SK-N-SH treated with all-trans-retinoic acid at 6 μM for 48 hours (cell line): ENCODE results near the gene TRIM50.

Experiments
- ATAC-seq: fragments of 200-7000 bp; cut with Tn5 transposase; 3 replicates; pipeline ENCODE4 v1.9.1; 2020; ENCODE audit warnings: mild to moderate bottlenecking, moderate library complexity
- ARNTL ChIP-seq: fragments of 450-650 bp; formaldehyde crosslinking; IDR thresholded peaks from 2 replicates; pipeline ENCODE4 v1.5.0; 2020; ENCODE audit warnings: low read depth, mild to moderate bottlenecking, moderate library complexity, borderline replicate concordance
- BACH2 ChIP-seq: fragments of 250-450 bp; sonication (Bioruptor Pico); IDR thresholded peaks from 2 replicates; pipeline ENCODE4 v1.9.0; 2021; ENCODE audit warnings: mild to moderate bottlenecking, borderline replicate concordance
- CREB5 ChIP-seq: fragments of 250-450 bp; sonication (Bioruptor Pico); IDR thresholded peaks from 2 replicates; pipeline ENCODE4 v1.5.1; 2020; ENCODE audit warnings: low read depth, mild to moderate bottlenecking, moderate library complexity
- CSDC2 ChIP-seq: fragments of 250-450 bp; sonication (Bioruptor Pico); IDR thresholded peaks from 2 replicates; pipeline ENCODE4 v1.5.0; 2020; ENCODE audit warnings: mild to moderate bottlenecking, moderate library complexity
- ESRRG ChIP-seq: fragments of 250-450 bp; sonication (Bioruptor Pico); IDR thresholded peaks from 2 replicates; pipeline ENCODE4 v1.6.1; 2021; ENCODE audit warnings: mild to moderate bottlenecking
- GLIS3 ChIP-seq: fragments of 250-450 bp; sonication (Bioruptor Pico); IDR thresholded peaks from 2 replicates; pipeline ENCODE4 v1.5.0; 2020; ENCODE audit warnings: mild to moderate bottlenecking, moderate library complexity
- ISL1 ChIP-seq: fragments of 250-450 bp; sonication (Bioruptor Pico); IDR thresholded peaks from 2 replicates; pipeline ENCODE4 v2.1.2; 2022; ENCODE audit warnings: mild to moderate bottlenecking, moderate library complexity
- OSR1 ChIP-seq: fragments of 250-450 bp; sonication (Bioruptor Pico); IDR thresholded peaks from 2 replicates; pipeline ENCODE4 v1.8.0; 2022; ENCODE audit warnings: moderate library complexity, mild to moderate bottlenecking, inconsistent platforms
- PATZ1 ChIP-seq: fragments of 250-450 bp; sonication (Bioruptor Pico); IDR thresholded peaks from 2 replicates; pipeline ENCODE4 v1.8.0; 2020; ENCODE audit warnings: mild to moderate bottlenecking, moderate library complexity, borderline replicate concordance
- POU6F1 ChIP-seq: fragments of 250-450 bp; sonication (Bioruptor Pico); IDR thresholded peaks from 2 replicates; pipeline ENCODE4 v1.8.0; 2021; ENCODE audit warnings: low read depth, mild to moderate bottlenecking, moderate library complexity, borderline replicate concordance
- PPARA ChIP-seq: fragments of 250-450 bp; sonication (Bioruptor Pico); IDR thresholded peaks from 2 replicates; pipeline ENCODE4 v1.5.0; 2020; ENCODE audit warnings: mild to moderate bottlenecking, borderline replicate concordance
- RARB ChIP-seq: fragments of 250-450 bp; sonication (Bioruptor Pico); IDR thresholded peaks from 2 replicates; pipeline ENCODE4 v1.8.0; 2021; ENCODE audit warnings: mild to moderate bottlenecking, moderate library complexity
- SNAI2 ChIP-seq: fragments of 250-450 bp; sonication (Bioruptor Pico); IDR thresholded peaks from 2 replicates; pipeline ENCODE4 v1.5.0; 2020; ENCODE audit warnings: mild to moderate bottlenecking, moderate library complexity
- TCF4 ChIP-seq: fragments of 250-450 bp; sonication (Bioruptor Pico); IDR thresholded peaks from 2 replicates; pipeline ENCODE4 v1.8.0; 2021; ENCODE audit warnings: mild to moderate bottlenecking, moderate library complexity, borderline replicate concordance
- TOX ChIP-seq: fragments of 250-450 bp; sonication (Bioruptor Pico); IDR thresholded peaks from 2 replicates; pipeline ENCODE4 v1.8.0; 2021; ENCODE audit warnings: mild to moderate bottlenecking, moderate library complexity, borderline replicate concordance
- ZC3H10 ChIP-seq: fragments of 250-450 bp; sonication (Bioruptor Pico); IDR thresholded peaks from 2 replicates; pipeline ENCODE4 v1.5.1; 2021; ENCODE audit warnings: mild to moderate bottlenecking, moderate library complexity
- ZFP3 ChIP-seq: fragments of 250-450 bp; sonication (Bioruptor Pico); IDR thresholded peaks from 2 replicates; pipeline ENCODE4 v1.5.0; 2020; ENCODE audit warnings: mild to moderate bottlenecking, moderate library complexity
- ZFP30 ChIP-seq: fragments of 450-650 bp; formaldehyde crosslinking; IDR thresholded peaks from 2 replicates; pipeline ENCODE4 v1.5.0; 2022; ENCODE audit warnings: mild to moderate bottlenecking, moderate library complexity
- ZNF565 ChIP-seq: fragments of 450-650 bp; formaldehyde crosslinking; conservative IDR thresholded peaks from 2 replicates; pipeline ENCODE4 v1.5.0; 2020; ENCODE audit warnings: low read depth, mild to moderate bottlenecking, moderate library complexity
- ZNF70 ChIP-seq: fragments of 450-650 bp; formaldehyde crosslinking; IDR thresholded peaks from 2 replicates; pipeline ENCODE4 v1.5.0; 2020; ENCODE audit warnings: mild to moderate bottlenecking, moderate library complexity
- ZNF8 ChIP-seq: fragments of 450-650 bp; formaldehyde crosslinking; IDR thresholded peaks from 2 replicates; pipeline ENCODE4 v1.5.0; 2020; ENCODE audit warnings: mild to moderate bottlenecking, moderate library complexity
- TF ChIP-seq, protein P1 (sequence below): fragments of 250-450 bp; sonication (Bioruptor Pico); IDR thresholded peaks from 2 replicates; pipeline ENCODE4 v1.5.0; 2020; ENCODE audit warnings: mild to moderate bottlenecking, moderate library complexity
- TF ChIP-seq, protein P2 (sequence below): fragments of 250-450 bp; sonication (Bioruptor Pico); IDR thresholded peaks from 2 replicates; pipeline ENCODE4 v1.5.1; 2021; ENCODE audit warnings: mild to moderate bottlenecking, moderate library complexity

Gene TRIM50

DNA sequence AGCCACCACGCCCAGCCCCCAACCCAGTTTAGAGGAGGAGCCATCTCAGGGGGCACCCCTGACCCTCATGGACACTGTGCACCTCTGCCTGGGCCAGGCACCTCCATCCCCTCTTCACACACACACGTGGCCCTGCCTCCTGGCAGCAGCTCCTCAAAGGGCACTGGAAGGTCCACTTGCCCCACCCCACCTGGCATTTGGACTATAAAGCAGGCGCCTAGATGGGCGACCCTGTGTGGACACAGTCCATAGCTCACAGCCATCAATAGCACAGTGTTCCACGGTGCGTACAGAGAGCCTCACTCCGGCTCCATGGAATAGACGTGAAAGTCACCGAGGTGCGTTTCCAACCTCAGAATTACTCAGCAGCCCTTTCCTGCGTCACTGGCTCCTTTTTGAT, 41.1 kb upstream of the TRIM50 start:
- no peak for ATAC-seq
- TF ChIP-seq ZNF70 (CRISPR knock-in tag): no peak
- TF ChIP-seq ZC3H10 (CRISPR knock-in tag): no peak
- no peak for TF ChIP-seq BACH2 (CRISPR knock-in tag)
- no peak for TF ChIP-seq TOX (CRISPR knock-in tag)
- no peak for TF ChIP-seq SNAI2 (CRISPR knock-in tag)
- TF ChIP-seq PATZ1 (CRISPR knock-in tag): no peak
- no peak for TF ChIP-seq PPARA (CRISPR knock-in tag)
- TF ChIP-seq POU6F1: no peak
- no peak for TF ChIP-seq ZNF565 (CRISPR knock-in tag)
- TF ChIP-seq RARB: no peak
- no peak for TF ChIP-seq ZNF8 (CRISPR knock-in tag)
- TF ChIP-seq, protein P1, sequence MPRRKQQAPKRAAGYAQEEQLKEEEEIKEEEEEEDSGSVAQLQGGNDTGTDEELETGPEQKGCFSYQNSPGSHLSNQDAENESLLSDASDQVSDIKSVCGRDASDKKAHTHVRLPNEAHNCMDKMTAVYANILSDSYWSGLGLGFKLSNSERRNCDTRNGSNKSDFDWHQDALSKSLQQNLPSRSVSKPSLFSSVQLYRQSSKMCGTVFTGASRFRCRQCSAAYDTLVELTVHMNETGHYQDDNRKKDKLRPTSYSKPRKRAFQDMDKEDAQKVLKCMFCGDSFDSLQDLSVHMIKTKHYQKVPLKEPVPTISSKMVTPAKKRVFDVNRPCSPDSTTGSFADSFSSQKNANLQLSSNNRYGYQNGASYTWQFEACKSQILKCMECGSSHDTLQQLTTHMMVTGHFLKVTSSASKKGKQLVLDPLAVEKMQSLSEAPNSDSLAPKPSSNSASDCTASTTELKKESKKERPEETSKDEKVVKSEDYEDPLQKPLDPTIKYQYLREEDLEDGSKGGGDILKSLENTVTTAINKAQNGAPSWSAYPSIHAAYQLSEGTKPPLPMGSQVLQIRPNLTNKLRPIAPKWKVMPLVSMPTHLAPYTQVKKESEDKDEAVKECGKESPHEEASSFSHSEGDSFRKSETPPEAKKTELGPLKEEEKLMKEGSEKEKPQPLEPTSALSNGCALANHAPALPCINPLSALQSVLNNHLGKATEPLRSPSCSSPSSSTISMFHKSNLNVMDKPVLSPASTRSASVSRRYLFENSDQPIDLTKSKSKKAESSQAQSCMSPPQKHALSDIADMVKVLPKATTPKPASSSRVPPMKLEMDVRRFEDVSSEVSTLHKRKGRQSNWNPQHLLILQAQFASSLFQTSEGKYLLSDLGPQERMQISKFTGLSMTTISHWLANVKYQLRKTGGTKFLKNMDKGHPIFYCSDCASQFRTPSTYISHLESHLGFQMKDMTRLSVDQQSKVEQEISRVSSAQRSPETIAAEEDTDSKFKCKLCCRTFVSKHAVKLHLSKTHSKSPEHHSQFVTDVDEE (CRISPR knock-in tag): no peak
- TF ChIP-seq, protein P2, sequence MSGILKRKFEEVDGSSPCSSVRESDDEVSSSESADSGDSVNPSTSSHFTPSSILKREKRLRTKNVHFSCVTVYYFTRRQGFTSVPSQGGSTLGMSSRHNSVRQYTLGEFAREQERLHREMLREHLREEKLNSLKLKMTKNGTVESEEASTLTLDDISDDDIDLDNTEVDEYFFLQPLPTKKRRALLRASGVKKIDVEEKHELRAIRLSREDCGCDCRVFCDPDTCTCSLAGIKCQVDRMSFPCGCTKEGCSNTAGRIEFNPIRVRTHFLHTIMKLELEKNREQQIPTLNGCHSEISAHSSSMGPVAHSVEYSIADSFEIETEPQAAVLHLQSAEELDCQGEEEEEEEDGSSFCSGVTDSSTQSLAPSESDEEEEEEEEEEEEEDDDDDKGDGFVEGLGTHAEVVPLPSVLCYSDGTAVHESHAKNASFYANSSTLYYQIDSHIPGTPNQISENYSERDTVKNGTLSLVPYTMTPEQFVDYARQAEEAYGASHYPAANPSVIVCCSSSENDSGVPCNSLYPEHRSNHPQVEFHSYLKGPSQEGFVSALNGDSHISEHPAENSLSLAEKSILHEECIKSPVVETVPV (CRISPR knock-in tag): no peak
- TF ChIP-seq ESRRG (CRISPR knock-in tag): no peak
- no peak for TF ChIP-seq ZFP3 (CRISPR knock-in tag)
- no peak for TF ChIP-seq CREB5 (CRISPR knock-in tag)
- no peak for TF ChIP-seq TCF4 (CRISPR knock-in tag)
- TF ChIP-seq ISL1 (CRISPR knock-in tag): no peak
- no peak for TF ChIP-seq ARNTL (CRISPR knock-in tag)

- TF ChIP-seq GLIS3 (no peak), ISL1 (CRISPR knock-in tag) (no peak), ZFP3 (CRISPR knock-in tag) (no peak), ESRRG (CRISPR knock-in tag) (no peak), ZNF8 (CRISPR knock-in tag) (no peak)
- TF ChIP-seq, all 23 proteins: peak for 0
- ATAC-seq: no peak
These were observed 39.1 kb upstream of the TRIM50 start for GRCh38 chr7:73366990-73367389.

GRCh38 chr7:73366127-73366526, 38.2 kb upstream of the TRIM50 start:
- no peak for ATAC-seq
- TF ChIP-seq BACH2 (CRISPR knock-in tag) (no peak), GLIS3 (no peak), PATZ1 (CRISPR knock-in tag) (no peak), ARNTL (CRISPR knock-in tag) (no peak), ISL1 (CRISPR knock-in tag) (no peak), ZNF8 (CRISPR knock-in tag) (no peak), POU6F1 (no peak), SNAI2 (CRISPR knock-in tag) (no peak), CSDC2 (no peak), ZFP30 (CRISPR knock-in tag) (no peak), OSR1 (no peak), ZNF565 (CRISPR knock-in tag) (no peak), CREB5 (CRISPR knock-in tag) (no peak)
